Peyer's patch (tissue), 4 donors: ENCODE measurements around the gene LY86. TPM values are rescaled to one million over a fixed set of nuclear protein-coding genes. Genes with fewer than 3 reads are reported as not detected.

Source experiments
- DNase-seq, 3 donors: peaks; one replicate each; pipeline ENCODE4 v3.0.0-alpha.2; 2017 to 2019
- H3K27ac ChIP-seq, 4 donors: fragments of 200-600 bp; sonication (generic); one replicate each; pipeline ENCODE4 v1.5.1; 2016 to 2019
- H3K27me3 ChIP-seq, 2 donors: fragments of 200-600 bp; sonication (generic); one replicate each; pipeline ENCODE4 v1.5.1; 2019
- H3K36me3 ChIP-seq, 3 donors: fragments of 200-600 bp; sonication (generic); one replicate each; pipeline ENCODE4 v1.5.1; 2016 to 2019
- H3K4me1 ChIP-seq, 4 donors: fragments of 200-600 bp; sonication (generic); one replicate each; pipeline ENCODE4 v1.5.1; 2016 to 2019
- H3K4me3 ChIP-seq, 4 donors: fragments of 200-600 bp; sonication (generic); 1 replicate in 3 of 4; 2 replicates in 1 of 4; pipeline ENCODE4 v1.5.1; 2016 to 2019; ENCODE audit warnings: mild to moderate bottlenecking in 1 of 4
- H3K9me3 ChIP-seq, 4 donors: fragments of 200-600 bp; sonication (generic); one replicate each; pipeline ENCODE4 v1.5.1; 2016 to 2019; ENCODE audit warnings: mild to moderate bottlenecking in 1 of 4
- CTCF ChIP-seq, 6 experiments: fragments of 450-650 bp in 4 of 6; fragments of 200-600 bp in 2 of 6; sonication (generic) in 1 of 6; IDR thresholded peaks; one replicate each; pipeline ENCODE4 v1.5.1; 2017 to 2019; ENCODE audit warnings: antibody characterized with exemption in 6 of 6, mild to moderate bottlenecking in 3 of 6, moderate library complexity in 1 of 6
- POLR2A ChIP-seq, 2 donors: fragments of 450-650 bp; IDR thresholded peaks; one replicate each; pipeline ENCODE4 v1.5.1; 2017; ENCODE audit warnings: antibody characterized with exemption in 2 of 2, mild to moderate bottlenecking in 2 of 2, moderate library complexity in 2 of 2
- total RNA-seq, 4 donors: library from RNA; depleted of rRNA; stranded (reverse); fragments of >200 nt; gene quantifications; one replicate each; pipeline ENCODE4 v1.1.0, GENCODE V29; 2016

Gene LY86
- total RNA-seq, 4 donors from 2014 or later: 1.7 to 39.6 TPM; not detected in 2

DNA sequence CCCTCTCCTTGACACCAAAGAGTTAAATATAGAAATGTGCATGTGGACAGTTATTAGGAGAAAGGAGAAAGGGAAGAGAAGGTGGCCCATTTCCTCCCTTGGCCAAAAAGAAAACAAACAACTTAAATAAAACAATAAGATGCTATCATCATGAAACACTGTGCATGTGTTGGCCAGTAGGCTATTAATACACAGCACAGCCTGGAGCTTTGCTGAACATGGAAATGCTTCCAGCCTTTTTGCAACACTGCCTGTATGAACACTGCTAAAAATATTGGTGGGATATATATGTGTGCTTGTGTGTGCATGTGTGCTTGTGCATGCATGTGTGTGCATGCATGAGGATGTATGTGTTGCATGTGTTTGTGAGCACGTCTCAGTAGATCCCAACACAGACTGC, 100.4 kb downstream of the LY86 start:
- Histone ChIP-seq H3K27ac (peak overlapping the region in 2 of 4 donors; percentile 10 to 73), H3K9me3 (no peaks in the 10 kb centered on the region), H3K36me3 (no peaks in the 10 kb centered on the region), H3K4me3 (no peak overlapping the region), H3K27me3 (no peaks in the 10 kb centered on the region), H3K4me1 (peaks cover 0 to 13% (median 0%) of the 10 kb centered on the region in 4 donors)
- TF ChIP-seq CTCF (IDR thresholded peaks at IDR 0.05) (no peak), POLR2A (IDR thresholded peaks at IDR 0.05) (no peak)
- no peak for DNase-seq

GRCh38 chr6:6689400-6690143, 101.1 kb downstream of the LY86 start:
- TF ChIP-seq CTCF (IDR thresholded peaks at IDR 0.05): no peak
- TF ChIP-seq POLR2A (IDR thresholded peaks at IDR 0.05): no peak
- Histone ChIP-seq H3K4me3 (no peak overlapping the region), H3K27me3 (no peaks in the 10 kb centered on the region), H3K27ac (peak overlapping the region in 3 of 4 donors; percentile 18 to 73 (median 47)), H3K4me1 (peaks cover 0 to 13% (median 0%) of the 10 kb centered on the region in 4 donors), H3K36me3 (no peaks in the 10 kb centered on the region), H3K9me3 (no peaks in the 10 kb centered on the region)
- no peak for DNase-seq

- H3K4me1 ChIP-seq: peaks cover 0 to 17% (median 0%) of the 10 kb centered on the region in 4 donors
- H3K27ac ChIP-seq: peak overlapping the region in 3 of 4 donors; percentile 18 to 73 (median 47)
- no peak overlapping the region for H3K4me3 ChIP-seq
- DNase-seq: no peak
- H3K9me3 ChIP-seq: no peaks in the 10 kb centered on the region
- TF ChIP-seq POLR2A (IDR thresholded peaks at IDR 0.05) (no peak), CTCF (IDR thresholded peaks at IDR 0.05) (no peak)
- H3K36me3 ChIP-seq: no peaks in the 10 kb centered on the region
- H3K27me3 ChIP-seq: no peaks in the 10 kb centered on the region
These were observed 101.6 kb downstream of the LY86 start for GRCh38 chr6:6690144-6690483.

DNA sequence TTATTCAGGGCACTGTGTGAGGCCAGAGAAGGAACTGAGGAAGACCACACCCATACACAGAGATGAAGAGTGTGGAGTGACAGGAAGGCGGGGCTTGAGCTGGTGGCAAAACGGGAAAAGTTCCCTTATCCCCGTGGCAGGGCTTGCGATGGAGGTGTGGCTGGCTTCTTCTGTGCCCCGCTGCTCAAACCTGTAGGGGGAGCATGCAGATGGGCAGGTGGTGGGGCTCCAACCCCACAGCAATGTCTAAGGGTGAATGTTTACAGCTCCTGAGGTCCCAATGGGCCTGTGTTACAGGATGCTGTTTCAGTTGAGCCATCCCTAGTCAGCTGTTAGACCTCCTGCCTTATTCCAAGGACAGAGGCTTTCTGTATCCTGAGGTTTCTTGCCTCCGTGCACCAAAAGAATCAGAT, 105.9 kb downstream of the LY86 start:
- no peak for DNase-seq
- Histone ChIP-seq H3K4me1 (peaks cover 0 to 35% (median under 1%) of the 10 kb centered on the region in 4 donors), H3K27ac (peak overlapping the region in 3 of 4 donors; percentile 13 to 82 (median 54)), H3K4me3 (no peak overlapping the region), H3K27me3 (no peaks in the 10 kb centered on the region), H3K36me3 (no peaks in the 10 kb centered on the region), H3K9me3 (no peaks in the 10 kb centered on the region)
- TF ChIP-seq POLR2A (IDR thresholded peaks at IDR 0.05) (no peak), CTCF (IDR thresholded peaks at IDR 0.05) (no peak)

GRCh38 chr6:6694825-6695624, 106.5 kb downstream of the LY86 start:
- Histone ChIP-seq H3K27ac (peak overlapping the region in 3 of 4 donors; percentile 13 to 82 (median 54)), H3K36me3 (no peaks in the 10 kb centered on the region), H3K4me3 (no peak overlapping the region), H3K4me1 (peaks cover 0 to 41% (median 1%) of the 10 kb centered on the region in 4 donors), H3K27me3 (no peaks in the 10 kb centered on the region), H3K9me3 (no peaks in the 10 kb centered on the region)
- DNase-seq: peak in 1 of 3 donors; percentile 75
- no peak for TF ChIP-seq CTCF (IDR thresholded peaks at IDR 0.05)
- TF ChIP-seq POLR2A (IDR thresholded peaks at IDR 0.05): no peak
